ENCODE results near the gene FHIP1B. TPM values are rescaled to one million over a fixed set of nuclear protein-coding genes. Genes with fewer than 3 reads are reported as not detected.

Gene FHIP1B
- total and polyA plus RNA-seq, 2 donors from 2014 or later: 35.1 to 42.5 TPM

- no peak for DNase-seq
- no peaks in the 10 kb centered on the region for H3K9me3 ChIP-seq (ENCODE audit: control insufficient read depth in 2 of 3, insufficient read depth in 1 of 3, low read length in 3 of 3)
- H3K9ac ChIP-seq (ENCODE audit: low read length in 3 of 3): no peak overlapping the region
- peaks cover 0 to 12% (median 5%) of the 10 kb centered on the region in 3 donors for H3K36me3 ChIP-seq (ENCODE audit: control insufficient read depth in 2 of 3, insufficient read depth in 3 of 3, low read length in 3 of 3)
- no peaks in the 10 kb centered on the region for H3K27me3 ChIP-seq (ENCODE audit: control insufficient read depth, insufficient read depth, low read length)
- intact Hi-C loops (cut with DNase I): no loop called here
- H3K4me1 ChIP-seq (ENCODE audit: control insufficient read depth in 2 of 3, insufficient read depth in 2 of 3, low read depth in 1 of 3, low read length in 3 of 3): no peaks in the 10 kb centered on the region
- H3K4me3 ChIP-seq (ENCODE audit: low read length in 3 of 3): no peak overlapping the region
- TF ChIP-seq CTCF (IDR thresholded peaks at IDR 0.05; ENCODE audit: borderline replicate concordance, extremely low read depth, insufficient read depth): no peak
- no peak overlapping the region for H3K27ac ChIP-seq (ENCODE audit: low read depth in 2 of 2, low read length in 2 of 2)
- no peak for FAIRE-seq
Observed at GRCh38 chr11:6201481-6201880, 33.0 kb downstream of the FHIP1B start.

GRCh38 chr11:6200975-6201374 lies 33.5 kb downstream of the FHIP1B start:
- H3K4me3 ChIP-seq (ENCODE audit: low read length in 3 of 3): no peak overlapping the region
- no peaks in the 10 kb centered on the region for H3K9me3 ChIP-seq (ENCODE audit: control insufficient read depth in 2 of 3, insufficient read depth in 1 of 3, low read length in 3 of 3)
- peaks cover 0 to 8% (median 5%) of the 10 kb centered on the region in 3 donors for H3K36me3 ChIP-seq (ENCODE audit: control insufficient read depth in 2 of 3, insufficient read depth in 3 of 3, low read length in 3 of 3)
- no peak overlapping the region for H3K9ac ChIP-seq (ENCODE audit: low read length in 3 of 3)
- FAIRE-seq: no peak
- intact Hi-C loops (cut with DNase I): no loop called here
- TF ChIP-seq CTCF (IDR thresholded peaks at IDR 0.05; ENCODE audit: borderline replicate concordance, extremely low read depth, insufficient read depth): no peak
- H3K27ac ChIP-seq (ENCODE audit: low read depth in 2 of 2, low read length in 2 of 2): no peak overlapping the region
- no peaks in the 10 kb centered on the region for H3K27me3 ChIP-seq (ENCODE audit: control insufficient read depth, insufficient read depth, low read length)
- H3K4me1 ChIP-seq (ENCODE audit: control insufficient read depth in 2 of 3, insufficient read depth in 2 of 3, low read depth in 1 of 3, low read length in 3 of 3): no peaks in the 10 kb centered on the region
- no peak for DNase-seq

- no peak within 1 kb of the TSS for H3K27ac ChIP-seq (ENCODE audit: low read depth in 2 of 2, low read length in 2 of 2)
- TF ChIP-seq CTCF (IDR thresholded peaks at IDR 0.05; ENCODE audit: borderline replicate concordance, extremely low read depth, insufficient read depth): no peak
- FAIRE-seq: no peak
- H3K9ac ChIP-seq (ENCODE audit: low read length in 3 of 3): no peak within 1 kb of the TSS
- intact Hi-C loops (cut with DNase I): no loop called here
- no peaks in the 10 kb centered on the region for H3K36me3 ChIP-seq (ENCODE audit: control insufficient read depth in 2 of 3, insufficient read depth in 3 of 3, low read length in 3 of 3)
- no peaks in the 10 kb centered on the region for H3K4me1 ChIP-seq (ENCODE audit: control insufficient read depth in 2 of 3, insufficient read depth in 2 of 3, low read depth in 1 of 3, low read length in 3 of 3)
- no peaks in the 10 kb centered on the region for H3K9me3 ChIP-seq (ENCODE audit: control insufficient read depth in 2 of 3, insufficient read depth in 1 of 3, low read length in 3 of 3)
- no peak within 1 kb of the TSS for H3K4me3 ChIP-seq (ENCODE audit: low read length in 3 of 3)
- no peaks in the 10 kb centered on the region for H3K27me3 ChIP-seq (ENCODE audit: control insufficient read depth, insufficient read depth, low read length)
- no peak for DNase-seq
Observed at GRCh38 chr11:6199174-6199810, 35.1 kb downstream of the FHIP1B start, which contains the start of gene OR52W1. Gene OR52W1, plus strand, starts transcription at chr11:6199224. Its CDS starts 0 bp downstream, at chr11:6199224.
